GM12892 (cell line): ENCODE measurements around the gene NPAS3.
A peak's percentile ranks its signal among the peaks of the same experiment; 100 is the strongest.

ENCODE experiments used
- DNase-seq: peaks from one replicate; pipeline ENCODE4 v3.0.0; 2011; ENCODE audit not compliant: insufficient read length
- FAIRE-seq: peaks from 2 replicates; lab custom pipeline; 2011; peaks lifted over from hg19 to GRCh38; lab: Jason Lieb, UNC
- POLR2A ChIP-seq: IDR thresholded peaks from 2 replicates; pipeline ENCODE4 v1.6.1; 2011; ENCODE audit warnings: low read depth, low read length, control low read depth
- POLR2AphosphoS5 ChIP-seq: IDR thresholded peaks from 2 replicates; pipeline ENCODE4 v1.6.1; 2011; ENCODE audit warnings: low read depth, low read length, control low read depth
- TAF1 ChIP-seq: IDR thresholded peaks from 2 replicates; pipeline ENCODE4 v1.6.1; 2011; ENCODE audit warnings: low read depth, mild to moderate bottlenecking, control low read depth, low read length, borderline replicate concordance

NPAS3 gene

DNA sequence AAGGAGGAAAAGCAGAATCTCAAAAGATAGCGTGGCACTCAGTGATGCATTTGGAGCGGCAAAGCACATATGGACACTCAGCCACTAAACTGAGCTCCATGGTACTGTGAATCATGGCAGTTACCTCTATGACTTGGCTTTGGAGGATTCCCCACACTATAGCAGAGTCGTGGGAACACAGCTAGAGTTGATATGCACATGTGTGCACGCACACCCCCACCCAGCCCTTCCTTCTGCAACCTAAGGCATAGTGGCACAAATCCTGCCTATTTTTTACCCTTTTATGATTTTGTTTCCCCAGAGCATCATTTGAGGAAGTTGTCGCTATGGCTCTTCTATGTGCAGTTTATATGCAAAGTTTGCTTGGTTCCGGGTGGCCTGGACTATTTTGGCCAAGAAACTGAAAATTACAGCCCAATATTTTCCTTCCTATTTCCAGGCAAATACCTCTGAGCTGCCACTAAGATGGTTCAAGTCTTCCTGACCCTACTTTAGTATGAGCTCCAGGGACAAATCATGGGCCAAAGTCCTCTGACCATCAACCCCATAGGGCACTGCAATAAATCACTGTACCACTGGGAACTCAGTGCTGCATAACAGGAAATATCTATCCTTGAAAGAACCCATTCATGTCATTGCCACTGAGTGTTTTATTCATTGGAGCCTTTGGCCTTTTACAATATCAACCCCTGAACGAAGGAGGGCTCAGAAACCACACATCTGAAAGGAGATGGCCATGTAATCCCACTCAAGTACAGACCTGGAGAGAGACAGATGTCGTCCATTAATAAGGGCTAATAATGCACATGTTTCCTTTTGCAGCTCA, 834.7 kb downstream of the NPAS3 start:
- FAIRE-seq = no peak
- no peak for DNase-seq
- TF ChIP-seq POLR2A (no peak), POLR2AphosphoS5 (no peak), TAF1 (no peak)

DNA sequence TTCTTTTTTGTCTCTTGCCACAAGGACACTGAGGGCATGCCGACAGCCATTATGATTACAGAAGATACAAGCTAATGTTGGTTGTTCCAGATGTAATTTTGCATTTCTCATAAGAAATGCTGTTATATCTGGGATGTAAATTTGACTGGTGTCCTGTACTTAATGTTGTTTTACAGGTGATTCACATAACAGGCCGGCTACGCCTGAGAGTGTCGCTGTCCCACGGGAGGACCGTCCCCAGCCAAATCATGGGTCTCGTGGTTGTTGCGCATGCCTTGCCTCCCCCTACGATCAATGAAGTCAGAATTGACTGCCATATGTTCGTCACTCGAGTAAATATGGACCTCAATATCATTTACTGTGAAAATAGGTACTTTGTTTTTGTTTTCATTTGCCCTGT, 835.5 kb downstream of the NPAS3 start:
- TF ChIP-seq POLR2A (no peak), TAF1 (no peak), POLR2AphosphoS5 (no peak)
- DNase-seq (no peak), FAIRE-seq (no peak)

DNA sequence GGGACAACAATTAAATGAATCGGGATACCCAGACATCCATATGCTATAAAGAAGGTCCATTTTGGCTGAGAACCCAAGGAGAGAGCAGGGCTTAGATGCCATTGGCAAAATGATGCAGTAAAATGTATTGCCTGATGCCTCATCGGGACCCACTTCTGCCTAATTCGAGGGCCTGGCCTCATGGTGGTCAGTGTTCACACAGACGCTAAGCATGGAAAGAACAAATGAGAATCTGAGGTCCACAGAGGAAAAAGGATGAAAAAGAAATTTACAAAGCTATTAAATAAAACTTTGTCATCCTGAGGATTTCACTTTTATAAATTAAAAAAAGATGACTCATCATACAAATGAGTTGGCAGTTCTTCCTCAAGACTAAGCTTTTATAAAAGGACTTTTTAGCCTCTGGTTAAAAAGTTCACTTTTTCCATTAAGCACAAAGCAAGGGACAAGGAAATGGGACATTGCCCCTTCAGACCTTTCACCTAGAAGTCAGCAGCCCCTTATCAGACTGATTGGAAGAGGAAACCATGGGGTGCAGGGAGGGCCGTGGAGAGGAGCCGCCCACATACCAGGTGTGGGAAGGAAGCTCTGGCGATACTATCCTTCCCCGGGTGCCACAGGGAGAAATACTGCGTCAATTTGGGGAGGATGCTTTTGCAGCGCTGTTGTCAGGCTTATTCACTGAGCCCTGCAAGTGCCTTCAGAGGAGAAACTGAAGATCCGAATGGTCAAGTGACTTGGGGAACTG, 836.2 kb downstream of the NPAS3 start:
- TF ChIP-seq TAF1 (no peak), POLR2AphosphoS5 (no peak), POLR2A (no peak)
- DNase-seq = no peak
- no peak for FAIRE-seq

GRCh38 chr14:33776871-33777270, 838.2 kb downstream of the NPAS3 start:
- no peak for TF ChIP-seq TAF1
- no peak for TF ChIP-seq POLR2A
- TF ChIP-seq POLR2AphosphoS5 = no peak
- no peak for FAIRE-seq
- DNase-seq = no peak

DNA sequence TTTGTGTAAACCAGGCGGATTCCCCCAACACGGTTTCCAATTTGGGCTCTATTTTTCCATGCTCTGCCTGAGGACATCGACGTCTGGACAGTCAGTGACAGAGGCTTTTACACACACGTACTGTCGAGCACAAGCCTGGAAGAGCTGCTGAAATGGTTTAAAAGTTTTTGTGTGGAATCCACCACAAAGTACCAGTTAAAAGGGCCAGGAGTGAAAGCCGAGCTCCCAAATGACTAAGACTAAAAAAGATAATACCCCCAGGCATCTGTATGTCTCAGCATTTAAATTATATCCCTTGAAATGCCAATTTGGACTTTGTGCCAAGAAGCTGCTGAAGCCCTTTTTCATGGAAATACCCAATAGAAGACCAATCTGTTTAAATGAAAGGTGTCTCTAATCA, 839.0 kb downstream of the NPAS3 start:
- FAIRE-seq (no peak), DNase-seq (no peak)
- no peak for TF ChIP-seq POLR2AphosphoS5
- no peak for TF ChIP-seq POLR2A
- TF ChIP-seq TAF1 = no peak

- DNase-seq (no peak), FAIRE-seq (no peak)
- TF ChIP-seq TAF1 (no peak), POLR2A (no peak), POLR2AphosphoS5 (no peak)
Observed at GRCh38 chr14:33780035-33780434, 841.4 kb downstream of the NPAS3 start.

- no peak for TF ChIP-seq POLR2A
- TF ChIP-seq POLR2AphosphoS5 = no peak
- TF ChIP-seq TAF1 = no peak
- no peak for FAIRE-seq
- no peak for DNase-seq
Observed at GRCh38 chr14:33781236-33781635, 842.6 kb downstream of the NPAS3 start.

GRCh38 chr14:33782923-33783322, 844.2 kb downstream of the NPAS3 start:
- DNase-seq (no peak), FAIRE-seq (no peak)
- TF ChIP-seq TAF1 = no peak
- TF ChIP-seq POLR2AphosphoS5 = no peak
- TF ChIP-seq POLR2A = no peak

DNA sequence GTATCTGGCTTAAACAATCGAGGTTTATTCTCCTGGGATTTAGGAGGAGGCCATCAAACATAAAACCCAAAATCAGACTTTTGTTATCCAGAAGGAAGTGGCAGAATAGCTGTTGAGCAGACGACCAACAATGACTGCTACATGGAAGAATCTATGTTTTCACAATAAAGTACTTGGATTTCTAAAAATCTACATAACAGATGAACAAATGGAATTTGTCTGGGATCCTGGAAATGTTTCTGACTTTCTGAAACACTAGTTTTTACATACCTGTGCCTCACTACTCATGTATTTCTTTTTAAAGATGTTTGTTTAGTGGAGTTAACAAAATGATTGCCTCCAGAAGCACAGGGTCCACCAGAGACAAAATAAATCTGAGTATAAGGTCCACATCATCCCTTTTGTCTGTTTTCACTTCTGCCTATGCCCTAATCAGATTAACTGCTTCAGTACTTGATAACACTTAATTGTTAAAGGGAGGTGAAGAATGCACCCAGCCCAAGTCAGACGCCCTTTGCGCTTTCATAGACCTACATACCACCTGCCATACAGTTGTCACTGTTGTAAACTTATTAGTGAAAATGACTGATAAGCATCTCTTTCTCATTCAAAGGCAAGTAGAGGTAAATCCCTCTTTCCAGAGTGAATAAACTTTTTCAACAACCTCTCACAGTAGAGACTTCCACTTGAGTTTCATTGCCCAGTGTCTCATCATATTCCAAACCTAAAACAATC, 847.6 kb downstream of the NPAS3 start:
- FAIRE-seq = no peak
- no peak for DNase-seq
- TF ChIP-seq POLR2AphosphoS5 (no peak), POLR2A (no peak), TAF1 (no peak)

DNA sequence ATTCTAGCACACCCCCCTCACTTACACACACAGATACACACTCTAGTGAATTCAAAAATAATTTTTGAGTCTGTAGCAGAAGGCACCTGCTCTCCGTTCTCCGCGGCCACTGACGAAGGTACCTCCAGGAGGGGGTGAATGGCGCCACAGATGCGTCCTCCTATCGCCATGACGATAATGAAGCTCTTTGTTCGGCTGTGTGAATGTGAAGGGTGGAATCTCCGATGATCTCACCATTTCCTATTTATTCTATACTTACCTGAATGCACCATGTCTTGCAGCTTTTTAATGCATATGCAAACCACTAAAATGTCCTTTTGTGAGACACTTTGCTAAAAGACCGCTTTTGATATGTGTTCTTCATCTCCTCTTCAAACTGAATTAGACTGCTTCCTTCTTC, 849.5 kb downstream of the NPAS3 start:
- FAIRE-seq (no peak), DNase-seq (no peak)
- TF ChIP-seq POLR2A (no peak), TAF1 (no peak), POLR2AphosphoS5 (no peak)

- TF ChIP-seq TAF1 = no peak
- no peak for TF ChIP-seq POLR2AphosphoS5
- no peak for TF ChIP-seq POLR2A
- DNase-seq (no peak), FAIRE-seq (peak; percentile 33)
Observed at GRCh38 chr14:33790996-33791395, 852.3 kb downstream of the NPAS3 start.
